Ascending aorta (tissue), 2 donors: Measurements from ENCODE around the gene KRT78. TPM values are rescaled to one million over a fixed set of nuclear protein-coding genes. Genes with fewer than 3 reads are reported as not detected.

Experiments
- DNase-seq, 2 donors: peaks; one replicate each; pipeline ENCODE4 v3.0.0-alpha.2; 2019; ENCODE audit warnings: low spot score in 2 of 2
- H3K27ac ChIP-seq, 2 donors: fragments of 200-600 bp; sonication (generic); one replicate each; pipeline ENCODE4 v1.5.1; 2016 to 2017; ENCODE audit warnings: mild to moderate bottlenecking in 1 of 2
- H3K27me3 ChIP-seq: fragments of 200-600 bp; sonication (generic); one replicate; pipeline ENCODE4 v1.5.1; 2017
- H3K36me3 ChIP-seq, 2 donors: fragments of 200-600 bp; sonication (generic); one replicate each; pipeline ENCODE4 v1.5.1; 2016
- H3K4me1 ChIP-seq, 2 donors: fragments of 200-600 bp; sonication (generic); one replicate each; pipeline ENCODE4 v1.5.1; 2016 to 2017; ENCODE audit warnings: mild to moderate bottlenecking in 1 of 2
- H3K4me3 ChIP-seq, 2 donors: fragments of 200-600 bp; sonication (generic); one replicate each; pipeline ENCODE4 v1.5.1; 2016 to 2017; ENCODE audit warnings: mild to moderate bottlenecking in 1 of 2
- H3K9me3 ChIP-seq, 2 donors: fragments of 200-600 bp; sonication (generic); one replicate each; pipeline ENCODE4 v1.5.1; 2016
- intact Hi-C: fragments of 100-400 bp; cut with DNase I; formaldehyde crosslinking; loops from one replicate; pipeline ENCODE4 v1.15.1; 2023
- total RNA-seq: library from RNA; depleted of rRNA; stranded (reverse); fragments of >200 nt; gene quantifications from one replicate; pipeline ENCODE4 v1.1.0, GENCODE V29; 2016
- TF ChIP-seq, protein P1 (sequence below), 3 experiments: fragments of 200-600 bp in 2 of 3; fragments of 450-650 bp in 1 of 3; sonication (generic) in 2 of 3; IDR thresholded peaks; one replicate each; pipeline ENCODE4 v1.5.1; 2016 to 2019; ENCODE audit warnings: antibody characterized with exemption in 3 of 3, mild to moderate bottlenecking in 1 of 3, moderate library complexity in 1 of 3

The KRT78 gene
- total RNA-seq, 1 donor from 2014 or later: not detected

DNA sequence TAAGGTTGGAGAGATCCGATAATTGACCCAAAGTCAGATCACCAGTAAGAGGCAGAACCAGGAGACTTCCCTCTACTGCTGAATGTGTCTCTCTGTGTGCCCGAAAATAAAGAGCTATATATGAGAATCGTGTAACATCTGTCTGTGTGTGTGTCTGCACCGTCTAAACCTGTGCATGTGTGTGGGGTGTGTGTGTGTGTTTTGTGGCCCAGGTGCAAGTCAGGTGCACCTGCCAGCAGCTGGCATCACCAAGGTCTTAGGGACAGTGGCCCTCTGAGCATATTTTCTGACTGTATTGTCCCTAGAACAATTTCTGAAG is 24.7 kb upstream of the KRT78 start:
- Histone ChIP-seq H3K4me1 (peaks cover 3 to 19% of the 10 kb centered on the region in 2 donors), H3K4me3 (peak overlapping the region; percentile 61 to 67), H3K36me3 (no peaks in the 10 kb centered on the region), H3K9me3 (no peaks in the 10 kb centered on the region), H3K27ac (peak overlapping the region; percentile 73 to 85), H3K27me3 (no peaks in the 10 kb centered on the region)
- intact Hi-C loops: loop anchor here (5.0 kb wide), 1 partner anchor 726 kb away; no protein-coding TSS in a partner anchor
- TF ChIP-seq, protein P1, sequence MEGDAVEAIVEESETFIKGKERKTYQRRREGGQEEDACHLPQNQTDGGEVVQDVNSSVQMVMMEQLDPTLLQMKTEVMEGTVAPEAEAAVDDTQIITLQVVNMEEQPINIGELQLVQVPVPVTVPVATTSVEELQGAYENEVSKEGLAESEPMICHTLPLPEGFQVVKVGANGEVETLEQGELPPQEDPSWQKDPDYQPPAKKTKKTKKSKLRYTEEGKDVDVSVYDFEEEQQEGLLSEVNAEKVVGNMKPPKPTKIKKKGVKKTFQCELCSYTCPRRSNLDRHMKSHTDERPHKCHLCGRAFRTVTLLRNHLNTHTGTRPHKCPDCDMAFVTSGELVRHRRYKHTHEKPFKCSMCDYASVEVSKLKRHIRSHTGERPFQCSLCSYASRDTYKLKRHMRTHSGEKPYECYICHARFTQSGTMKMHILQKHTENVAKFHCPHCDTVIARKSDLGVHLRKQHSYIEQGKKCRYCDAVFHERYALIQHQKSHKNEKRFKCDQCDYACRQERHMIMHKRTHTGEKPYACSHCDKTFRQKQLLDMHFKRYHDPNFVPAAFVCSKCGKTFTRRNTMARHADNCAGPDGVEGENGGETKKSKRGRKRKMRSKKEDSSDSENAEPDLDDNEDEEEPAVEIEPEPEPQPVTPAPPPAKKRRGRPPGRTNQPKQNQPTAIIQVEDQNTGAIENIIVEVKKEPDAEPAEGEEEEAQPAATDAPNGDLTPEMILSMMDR (IDR thresholded peaks at IDR 0.05): no peak
- DNase-seq: no peak

- no peaks in the 10 kb centered on the region for H3K36me3 ChIP-seq
- no peak overlapping the region for H3K4me3 ChIP-seq
- H3K4me1 ChIP-seq: peaks cover 3 to 19% of the 10 kb centered on the region in 2 donors
- intact Hi-C loops: loop anchor here (5.0 kb wide), 1 partner anchor 726 kb away; no protein-coding TSS in a partner anchor
- TF ChIP-seq, protein P1 (IDR thresholded peaks at IDR 0.05): no peak
- no peaks in the 10 kb centered on the region for H3K9me3 ChIP-seq
- no peak for DNase-seq
- H3K27ac ChIP-seq: peak overlapping the region; percentile 67 to 85
- no peaks in the 10 kb centered on the region for H3K27me3 ChIP-seq
Observed at GRCh38 chr12:52872644-52873389, 24.0 kb upstream of the KRT78 start.

- H3K9me3 ChIP-seq: no peaks in the 10 kb centered on the region
- TF ChIP-seq, protein P1 (IDR thresholded peaks at IDR 0.05): no peak
- peak in 1 of 2 donors; percentile 72 for DNase-seq
- H3K4me1 ChIP-seq: peaks cover 3 to 19% of the 10 kb centered on the region in 2 donors
- intact Hi-C loops: loop anchor here (5.0 kb wide), 1 partner anchor 724 kb away; no protein-coding TSS in a partner anchor
- no peaks in the 10 kb centered on the region for H3K36me3 ChIP-seq
- peak overlapping the region; percentile 56 to 67 for H3K27ac ChIP-seq
- H3K27me3 ChIP-seq: no peaks in the 10 kb centered on the region
- no peak overlapping the region for H3K4me3 ChIP-seq
Observed at GRCh38 chr12:52871291-52872039, 22.7 kb upstream of the KRT78 start.

DNA sequence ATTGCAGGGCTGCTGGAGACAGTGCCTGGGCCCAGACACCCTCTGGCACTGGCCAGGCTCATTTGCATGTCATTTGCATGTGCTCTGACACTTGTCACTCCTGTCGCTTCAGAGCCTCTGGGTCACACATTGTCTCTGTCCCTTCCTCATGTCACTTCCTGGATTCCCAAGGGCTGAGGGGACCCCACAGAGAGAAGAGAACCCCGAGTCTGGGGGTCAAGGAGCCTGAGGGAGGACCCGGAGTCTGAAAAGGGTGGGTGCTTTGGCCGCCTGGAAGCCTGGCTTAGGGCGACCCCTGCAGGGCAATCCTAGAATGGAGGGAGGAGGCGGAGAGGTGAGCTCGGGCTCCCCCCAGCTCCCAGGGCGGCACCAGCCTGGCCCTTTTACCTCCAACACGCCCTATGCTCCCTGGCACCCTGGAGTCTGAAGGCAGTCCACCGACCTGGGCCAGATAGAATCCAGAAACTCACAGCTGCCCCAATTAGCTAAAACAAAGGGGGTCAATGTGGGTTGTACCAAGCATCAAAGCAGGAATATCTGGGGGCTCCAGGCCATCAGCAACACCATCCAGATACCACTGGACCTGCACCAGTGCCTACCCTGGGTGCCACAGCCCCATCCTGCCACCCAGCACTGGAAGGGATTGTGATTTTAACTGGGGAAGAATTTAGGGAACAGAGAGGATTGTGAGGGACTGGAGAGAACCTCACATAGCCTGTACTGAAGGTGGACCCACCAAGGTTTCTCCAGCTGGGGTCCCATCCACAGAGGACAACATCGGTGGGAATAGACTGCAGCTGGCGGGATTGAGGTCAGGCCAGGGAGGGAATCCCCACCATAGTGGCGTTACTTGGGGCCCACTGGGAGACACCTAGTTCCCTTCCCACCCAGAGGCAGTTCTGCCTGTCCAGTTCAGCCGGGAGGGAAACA is 21.8 kb upstream of the KRT78 start:
- H3K27me3 ChIP-seq: no peaks in the 10 kb centered on the region
- intact Hi-C loops: loop anchor here (5.0 kb wide), 1 partner anchor 723 kb away; no protein-coding TSS in a partner anchor
- no peaks in the 10 kb centered on the region for H3K9me3 ChIP-seq
- H3K27ac ChIP-seq: peak overlapping the region; percentile 12 to 56
- TF ChIP-seq, protein P1 (IDR thresholded peaks at IDR 0.05): peak; percentile 25 to 47 (median 34)
- peaks cover 3 to 19% of the 10 kb centered on the region in 2 donors for H3K4me1 ChIP-seq
- no peak overlapping the region for H3K4me3 ChIP-seq
- H3K36me3 ChIP-seq: no peaks in the 10 kb centered on the region
- DNase-seq: peak in 1 of 2 donors; percentile 72

- Histone ChIP-seq H3K9me3 (no peaks in the 10 kb centered on the region), H3K4me1 (peaks cover 0 to 8% of the 10 kb centered on the region in 2 donors), H3K4me3 (no peak overlapping the region), H3K36me3 (no peaks in the 10 kb centered on the region), H3K27ac (no peak overlapping the region), H3K27me3 (no peaks in the 10 kb centered on the region)
- TF ChIP-seq, protein P1 (IDR thresholded peaks at IDR 0.05): no peak
- intact Hi-C loops: no loop called here
- DNase-seq: no peak
Observed at GRCh38 chr12:52867642-52868041, 18.8 kb upstream of the KRT78 start.
